DMS53 treated with DMSO at 0.1 percent for 48 hours (cell line): Measurements from ENCODE around the gene FABP7.

Source experiments
- DNase-seq: peaks from one replicate; lab custom pipeline; 2025; ENCODE audit not compliant: unreplicated experiment; lab: John Stamatoyannopoulos, UW

The FABP7 gene

DNA sequence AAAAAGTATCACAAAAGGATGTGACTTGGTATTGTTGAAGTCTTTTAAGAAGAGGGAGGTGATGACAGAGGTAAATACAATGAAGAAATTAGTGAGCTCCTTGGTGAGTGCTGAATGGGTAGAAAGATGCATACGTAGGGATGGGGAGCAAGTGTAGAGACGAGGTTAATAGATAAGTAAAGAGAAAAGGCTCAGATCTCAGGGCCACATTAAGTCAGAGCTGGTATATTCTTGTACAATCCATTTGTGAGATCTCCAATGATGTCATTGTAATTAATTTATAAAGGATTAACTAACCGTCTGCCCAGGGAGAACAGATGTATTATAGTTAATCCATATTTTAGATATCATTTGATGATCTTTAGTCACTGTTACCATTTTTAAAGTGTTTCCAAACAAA, 52.9 kb downstream of the FABP7 start:
- DNase-seq, result no peak

DNA sequence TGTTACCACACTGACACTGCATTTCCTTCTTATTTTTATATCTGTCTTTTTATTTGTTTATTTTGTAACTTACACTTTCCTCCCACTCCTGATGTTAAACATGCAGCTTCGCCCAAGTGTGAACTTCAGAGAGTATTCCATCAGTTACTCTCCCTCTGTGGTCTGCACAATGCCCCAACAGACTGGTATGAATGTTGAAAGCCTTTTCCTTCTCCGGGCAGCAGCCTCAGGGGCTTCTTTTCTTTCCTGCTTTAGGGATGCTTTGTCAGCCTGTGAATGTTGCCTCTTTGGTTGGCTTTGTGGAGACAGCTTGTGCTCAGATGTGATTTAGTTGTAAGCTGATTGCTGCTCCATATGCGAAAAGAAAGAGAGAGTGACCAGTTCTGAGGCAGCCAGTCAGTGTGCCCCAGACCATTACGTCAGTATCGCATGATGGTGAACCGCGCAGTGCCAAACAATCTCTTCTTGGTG, 53.5 kb downstream of the FABP7 start:
- DNase-seq, result peak; percentile 6
